ENCODE results near the gene LKAAEAR1.

LKAAEAR1 gene

DNA sequence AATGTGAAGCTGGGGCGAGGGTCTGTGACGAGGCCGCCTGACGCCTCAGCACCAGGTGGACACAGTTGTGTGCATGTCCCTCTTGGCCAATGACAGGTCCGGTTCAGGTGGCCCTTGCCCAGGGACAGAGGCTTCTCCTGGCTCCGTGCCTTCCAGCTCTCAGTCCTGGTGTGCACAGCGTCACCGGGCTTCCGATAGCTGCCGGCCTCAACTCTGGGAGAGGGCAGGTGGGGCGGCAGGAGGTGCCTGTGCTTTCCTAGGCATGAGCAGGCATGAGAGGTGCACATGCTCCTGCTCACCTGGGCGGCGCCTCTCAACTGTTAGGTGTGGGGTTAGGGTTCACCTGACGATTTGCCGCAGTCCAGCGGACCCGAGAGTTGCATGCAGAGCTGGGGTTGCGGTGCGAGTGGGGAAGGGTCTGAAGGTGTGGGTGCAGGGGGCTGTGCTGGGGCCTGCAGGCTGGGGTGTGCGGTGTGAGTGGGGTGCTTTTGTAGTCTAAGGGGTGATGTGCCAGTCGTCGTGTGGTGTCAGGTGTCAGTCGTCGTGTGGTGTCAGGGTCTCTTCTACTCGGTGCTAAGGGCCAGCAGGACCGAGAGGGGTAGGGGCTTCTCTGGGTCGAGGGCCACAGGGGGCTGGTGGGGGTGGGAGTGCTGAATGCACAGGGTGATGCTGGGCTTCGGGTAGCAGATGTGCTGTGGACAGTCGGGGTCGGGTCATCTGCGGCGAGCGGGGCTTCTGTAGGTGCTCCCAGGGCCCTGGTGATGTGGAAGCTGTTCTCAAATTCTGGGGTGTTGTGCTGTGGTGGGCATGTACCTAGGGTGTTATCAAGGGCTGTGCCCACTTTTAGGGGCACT, 31.0 kb downstream of the LKAAEAR1 start:
- no peak overlapping the region for H3K4me3 ChIP-seq (replicated peaks; ENCODE audit: low read depth, low read length)
- no peak for DNase-seq (ENCODE audit: extremely low read depth, low read depth)
- no peak for TF ChIP-seq CTCF (IDR thresholded peaks at IDR 0.05; ENCODE audit: low read depth, low read length, missing control alignments)

DNA sequence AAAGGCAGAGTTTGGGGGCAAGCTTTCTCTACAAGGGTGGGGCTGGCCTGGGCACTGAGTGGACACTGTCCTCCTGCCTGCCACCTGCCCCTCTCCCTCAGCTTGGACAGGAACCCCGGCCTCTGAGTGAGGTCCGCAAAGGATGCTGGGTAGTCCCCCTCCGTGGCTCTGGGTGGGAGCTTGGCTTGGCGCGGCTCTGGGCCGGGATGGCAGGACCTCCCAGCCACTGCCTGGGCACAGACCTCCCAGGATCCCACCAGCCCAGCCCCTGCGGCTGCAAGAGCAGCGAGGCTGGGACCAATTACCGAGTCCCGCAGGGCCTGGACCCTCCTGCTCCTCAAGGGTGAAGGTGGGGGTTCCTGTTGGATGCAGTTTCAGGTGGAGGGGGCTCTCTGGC, 31.9 kb downstream of the LKAAEAR1 start:
- DNase-seq (ENCODE audit: extremely low read depth, low read depth): no peak
- H3K4me3 ChIP-seq (replicated peaks; ENCODE audit: low read depth, low read length): no peak overlapping the region
- TF ChIP-seq CTCF (IDR thresholded peaks at IDR 0.05; ENCODE audit: low read depth, low read length, missing control alignments): no peak

DNA sequence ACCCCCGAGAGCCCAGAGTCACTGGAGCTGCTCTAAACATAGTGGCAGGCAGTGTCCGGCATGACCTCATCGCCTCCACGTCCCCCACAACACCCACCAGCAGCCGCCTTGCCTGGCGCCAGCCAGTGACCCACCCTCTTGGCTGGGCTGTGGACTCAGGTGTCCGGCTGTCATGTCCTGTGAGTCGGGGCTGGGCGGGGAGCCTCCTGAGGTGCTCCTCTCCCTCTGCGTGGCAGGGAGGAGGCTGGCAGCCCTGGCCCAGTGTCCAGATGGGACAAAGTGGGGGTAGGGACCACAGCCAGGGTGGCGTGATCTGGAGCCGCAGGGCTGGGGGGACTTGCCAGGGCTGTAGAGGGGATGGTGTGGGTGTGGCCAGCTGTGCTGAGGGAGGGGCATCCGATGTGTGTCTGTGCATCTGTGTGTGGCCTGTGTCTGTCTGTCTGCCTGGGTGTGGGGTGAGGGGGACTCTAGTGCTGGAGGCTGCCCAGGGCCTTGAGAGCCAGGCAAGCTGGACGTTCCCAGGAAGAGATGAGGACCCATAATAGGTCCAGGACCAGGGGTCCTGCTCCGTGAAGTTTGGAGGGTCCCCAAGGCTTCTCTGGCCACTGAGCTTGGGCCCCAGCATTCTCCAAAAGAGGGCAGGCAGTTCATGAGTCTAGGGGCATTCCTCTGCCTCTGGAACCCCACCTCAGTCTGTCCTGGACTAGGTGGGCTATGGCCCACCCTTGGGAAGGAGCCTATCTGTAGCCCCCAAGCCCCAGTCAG, 32.5 kb downstream of the LKAAEAR1 start:
- TF ChIP-seq CTCF (IDR thresholded peaks at IDR 0.05; ENCODE audit: low read depth, low read length, missing control alignments): no peak
- no peak overlapping the region for H3K4me3 ChIP-seq (replicated peaks; ENCODE audit: low read depth, low read length)
- DNase-seq (ENCODE audit: extremely low read depth, low read depth): no peak

DNA sequence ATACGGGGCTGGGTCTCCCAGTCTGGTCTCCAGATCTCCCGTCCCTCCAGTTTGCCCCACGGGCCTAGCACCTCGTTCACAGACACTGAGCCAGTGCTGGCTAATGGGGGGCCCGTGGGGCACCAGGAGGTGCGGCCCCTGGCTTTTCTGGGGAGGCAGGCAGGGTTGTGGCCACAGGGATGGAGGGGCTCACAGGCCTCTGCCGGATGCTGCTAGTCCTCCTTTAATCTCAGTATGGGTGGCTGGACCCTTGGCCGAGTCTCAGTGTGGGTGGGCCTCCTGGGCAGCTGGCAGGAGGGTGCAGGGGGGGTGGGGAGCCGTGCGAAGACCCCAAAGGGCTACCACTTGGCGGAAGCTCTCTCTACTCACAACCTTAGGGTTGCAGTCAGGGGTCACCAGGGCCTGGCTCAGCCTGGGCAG, 33.2 kb downstream of the LKAAEAR1 start:
- TF ChIP-seq CTCF (IDR thresholded peaks at IDR 0.05; ENCODE audit: low read depth, low read length, missing control alignments): no peak
- no peak for DNase-seq (ENCODE audit: extremely low read depth, low read depth)
- H3K4me3 ChIP-seq (replicated peaks; ENCODE audit: low read depth, low read length): no peak overlapping the region

GRCh38 chr20:64050261-64051032, 33.8 kb downstream of the LKAAEAR1 start:
- H3K4me3 ChIP-seq (replicated peaks; ENCODE audit: low read depth, low read length): no peak overlapping the region
- no peak for TF ChIP-seq CTCF (IDR thresholded peaks at IDR 0.05; ENCODE audit: low read depth, low read length, missing control alignments)
- DNase-seq (ENCODE audit: extremely low read depth, low read depth): no peak

DNA sequence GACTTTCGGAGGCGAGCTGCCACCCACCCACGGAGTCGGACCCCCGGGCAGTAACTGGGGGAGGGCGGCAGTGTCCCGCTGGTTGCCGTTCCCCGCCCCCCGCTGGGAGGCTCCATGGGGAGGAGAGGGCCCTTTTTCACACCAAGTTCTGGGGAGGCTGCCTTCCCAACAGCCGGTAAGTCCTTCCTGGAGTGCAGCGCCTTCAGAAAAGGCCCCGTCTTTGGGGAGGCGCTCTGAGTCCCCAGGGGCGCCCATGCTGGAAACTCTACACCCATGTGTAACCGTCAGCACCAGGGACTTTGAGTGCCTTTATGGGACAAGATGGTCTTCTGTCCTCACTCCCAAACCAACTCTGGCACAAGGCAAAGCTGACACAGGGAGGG, 34.3 kb downstream of the LKAAEAR1 start:
- TF ChIP-seq CTCF (IDR thresholded peaks at IDR 0.05; ENCODE audit: low read depth, low read length, missing control alignments): no peak
- no peak for DNase-seq (ENCODE audit: extremely low read depth, low read depth)
- H3K4me3 ChIP-seq (replicated peaks; ENCODE audit: low read depth, low read length): no peak overlapping the region
